H9 (cell line): ENCODE data around the gene IRAK1BP1. TPM values are rescaled to one million over a fixed set of nuclear protein-coding genes. Genes with fewer than 3 reads are reported as not detected.

Source experiments
- DNase-seq: peaks from one replicate; pipeline ENCODE4 v3.0.0-alpha.2; 2017
- H2AFZ ChIP-seq: one replicate; pipeline ENCODE4 v1.6.1; 2013; ENCODE audit warnings: mild to moderate bottlenecking, low read length, control low read depth, moderate library complexity
- H2AK5ac ChIP-seq: 2 replicates; pipeline ENCODE4 v1.6.1; 2013; ENCODE audit warnings: low read length, control low read depth, mixed read lengths; ENCODE audit not compliant: insufficient read length
- H2BK120ac ChIP-seq: one replicate; pipeline ENCODE4 v1.6.1; 2013; ENCODE audit warnings: low read depth, mild to moderate bottlenecking, low read length, control low read depth, inconsistent platforms; ENCODE audit not compliant: poor library complexity, severe bottlenecking
- H2BK12ac ChIP-seq: 2 replicates; pipeline ENCODE4 v1.6.1; 2013; ENCODE audit warnings: low read length, control low read depth, mixed read lengths, low read depth; ENCODE audit not compliant: insufficient read length
- H2BK15ac ChIP-seq: 2 replicates; pipeline ENCODE4 v1.6.1; 2013; ENCODE audit warnings: low read depth, low read length, control low read depth
- H2BK20ac ChIP-seq: one replicate; pipeline ENCODE4 v1.6.1; 2013; ENCODE audit warnings: low read depth, mild to moderate bottlenecking, low read length, control low read depth, inconsistent platforms; ENCODE audit not compliant: poor library complexity, severe bottlenecking
- H2BK5ac ChIP-seq: 2 replicates; pipeline ENCODE4 v1.6.1; 2013; ENCODE audit warnings: low read length, control low read depth, mixed read lengths; ENCODE audit not compliant: insufficient read length
- H3K14ac ChIP-seq: 2 replicates; pipeline ENCODE4 v1.6.1; 2013; ENCODE audit warnings: low read length, control low read depth; ENCODE audit not compliant: insufficient read depth
- H3K18ac ChIP-seq: 2 replicates; pipeline ENCODE4 v1.6.1; 2013; ENCODE audit warnings: low read depth, mild to moderate bottlenecking, mixed read lengths, low read length, control low read depth; ENCODE audit not compliant: insufficient read length
- H3K23ac ChIP-seq: 2 replicates; pipeline ENCODE4 v1.6.1; 2013; ENCODE audit warnings: low read length, control low read depth, mixed read lengths, low read depth; ENCODE audit not compliant: insufficient read length
- H3K23me2 ChIP-seq: 2 replicates; pipeline ENCODE4 v1.6.1; 2013; ENCODE audit warnings: low read depth, mild to moderate bottlenecking, mixed read lengths, low read length, control low read depth; ENCODE audit not compliant: insufficient read length, poor library complexity, severe bottlenecking
- H3K27ac ChIP-seq: 2 replicates; pipeline ENCODE4 v1.5.1; 2013; ENCODE audit warnings: low read length, control low read depth, mixed read lengths, low read depth; ENCODE audit not compliant: insufficient read length
- H3K27me3 ChIP-seq: 2 replicates; pipeline ENCODE4 v1.6.1; 2013; ENCODE audit warnings: low read length, control low read depth, inconsistent platforms; ENCODE audit not compliant: insufficient read depth
- H3K4ac ChIP-seq: 2 replicates; pipeline ENCODE4 v1.6.1; 2013; ENCODE audit warnings: low read depth, mild to moderate bottlenecking, control low read depth, inconsistent platforms, low read length, moderate library complexity
- H3K4me1 ChIP-seq: 2 replicates; pipeline ENCODE4 v1.6.1; 2013; ENCODE audit warnings: low read length, control low read depth, inconsistent platforms; ENCODE audit not compliant: insufficient read depth
- H3K4me2 ChIP-seq: 2 replicates; pipeline ENCODE4 v1.6.1; 2013; ENCODE audit warnings: low read length, control low read depth, mixed read lengths; ENCODE audit not compliant: insufficient read length, insufficient read depth
- H3K56ac ChIP-seq: 2 replicates; pipeline ENCODE4 v1.6.1; 2013; ENCODE audit warnings: low read depth, mild to moderate bottlenecking, mixed read lengths, low read length, control low read depth; ENCODE audit not compliant: insufficient read length
- H3K79me1 ChIP-seq: 2 replicates; pipeline ENCODE4 v1.6.1; 2013; ENCODE audit warnings: low read depth, mild to moderate bottlenecking, moderate library complexity, low read length, control low read depth, inconsistent platforms; ENCODE audit not compliant: insufficient read depth, poor library complexity, severe bottlenecking
- H3K79me2 ChIP-seq: 2 replicates; pipeline ENCODE4 v1.6.1; 2013; ENCODE audit warnings: low read length, control low read depth, inconsistent platforms; ENCODE audit not compliant: insufficient read depth
- H3K9ac ChIP-seq: 2 replicates; pipeline ENCODE4 v1.6.1; 2013; ENCODE audit warnings: low read length, control low read depth, mixed read lengths; ENCODE audit not compliant: insufficient read length; ENCODE audit errors: extremely low read depth
- H3K9me3 ChIP-seq: one replicate; pipeline ENCODE4 v1.6.1; 2013; ENCODE audit warnings: low read depth, low read length, inconsistent platforms; ENCODE audit not compliant: control insufficient read depth
- H3T11ph ChIP-seq: one replicate; pipeline ENCODE4 v1.6.1; 2013; ENCODE audit warnings: mild to moderate bottlenecking, low read length, control low read depth, inconsistent platforms
- H4K20me1 ChIP-seq: one replicate; pipeline ENCODE4 v1.6.1; 2013; ENCODE audit not compliant: control insufficient read depth, insufficient read length, insufficient read depth
- H4K5ac ChIP-seq: 2 replicates; pipeline ENCODE4 v1.6.1; 2013; ENCODE audit warnings: low read depth, mild to moderate bottlenecking, mixed read lengths, low read length, control low read depth; ENCODE audit not compliant: insufficient read length
- H4K8ac ChIP-seq: replicated peaks from 2 replicates; pipeline ENCODE4 v1.6.1; 2013; ENCODE audit warnings: low read length, control low read depth, mixed read lengths, low read depth; ENCODE audit not compliant: insufficient read length
- H4K91ac ChIP-seq: 2 replicates; pipeline ENCODE4 v1.6.1; 2013; ENCODE audit warnings: low read depth, mild to moderate bottlenecking, moderate library complexity, mixed read lengths, low read length, control low read depth; ENCODE audit not compliant: insufficient read length
- H3K27ac Mint-ChIP-seq, 3 experiments: 2 replicates in 2 of 3; 3 replicates in 1 of 3; pipeline ENCODE4 v1.8.0; 2020 to 2021; ENCODE audit warnings: mixed read lengths in 3 of 3, mild to moderate bottlenecking in 1 of 3, moderate library complexity in 1 of 3
- H3K27me3 Mint-ChIP-seq: 2 replicates; pipeline ENCODE4 v1.8.0; 2021; ENCODE audit warnings: low read depth, mild to moderate bottlenecking, moderate library complexity, mixed read lengths
- H3K36me3 Mint-ChIP-seq, 3 experiments: 2 replicates in 2 of 3; 3 replicates in 1 of 3; pipeline ENCODE4 v1.8.0; 2020 to 2021; ENCODE audit warnings: low read depth in 3 of 3, mixed read lengths in 3 of 3; ENCODE audit not compliant: insufficient read depth in 1 of 3
- H3K4me1 Mint-ChIP-seq, 2 experiments: 2 replicates each; pipeline ENCODE4 v1.8.0; 2020; ENCODE audit warnings: mixed read lengths in 2 of 2
- H3K4me3 Mint-ChIP-seq, 2 experiments: 2 replicates in 1 of 2; 3 replicates in 1 of 2; pipeline ENCODE4 v1.8.0; 2020 to 2021; ENCODE audit warnings: mild to moderate bottlenecking in 2 of 2, mixed read lengths in 2 of 2, moderate library complexity in 1 of 2
- H3K9me3 Mint-ChIP-seq, 2 experiments: 2 replicates in 1 of 2; 3 replicates in 1 of 2; pipeline ENCODE4 v1.8.0; 2020; ENCODE audit warnings: mild to moderate bottlenecking in 2 of 2, mixed read lengths in 2 of 2, moderate library complexity in 1 of 2
- CTCF ChIP-seq: fragments of 200-600 bp; sonication (generic); conservative IDR thresholded peaks from 3 replicates; pipeline ENCODE4 v1.8.0; 2021; ENCODE audit warnings: antibody characterized with exemption, mild to moderate bottlenecking
- WGBS: extraction: QIAGEN DNeasy Blood & Tissue Kit; methylation state at CpG from one replicate; pipeline ENCODE4 v1.1.7; 2013; ENCODE audit warnings: missing lambda C conversion rate, low lambda C conversion rate, mixed read lengths; ENCODE audit not compliant: insufficient read length; ENCODE audit errors: extremely low coverage; 5-methylcytosine and 5-hydroxymethylcytosine counted together
- total RNA-seq: library from RNA; stranded (reverse); gene quantifications from 2 replicates; pipeline ENCODE4 v1.2.1, GENCODE V29; 2021

Gene IRAK1BP1
- total RNA-seq, 1 experiment from 2014 or later: 3.8 TPM

- H3K27me3 ChIP-seq: no peaks in the 10 kb centered on the region
- no peaks in the 10 kb centered on the region for H3K23me2 ChIP-seq
- H3K4me3 Mint-ChIP-seq: no peak overlapping the region
- H2AK5ac ChIP-seq: no peak overlapping the region
- H3K27me3 Mint-ChIP-seq: no peaks in the 10 kb centered on the region
- H3K27ac ChIP-seq: no peak overlapping the region
- H4K20me1 ChIP-seq: no peaks in the 10 kb centered on the region
- H3K9me3 ChIP-seq: no peaks in the 10 kb centered on the region
- H2BK5ac ChIP-seq: no peak overlapping the region
- no peak overlapping the region for H3K27ac Mint-ChIP-seq
- H3K23ac ChIP-seq: no peak overlapping the region
- H2AFZ ChIP-seq: no peak overlapping the region
- no peak overlapping the region for H3K14ac ChIP-seq
- WGBS: no CpG with 5 or more reads among the region's 1 CpG
- H4K8ac ChIP-seq: no peak overlapping the region
- no peak overlapping the region for H3K56ac ChIP-seq
- H3T11ph ChIP-seq: no peak overlapping the region
- no peak overlapping the region for H3K4ac ChIP-seq
- H3K4me2 ChIP-seq: no peak overlapping the region
- H2BK12ac ChIP-seq: no peak overlapping the region
- no peak for TF ChIP-seq CTCF
- H3K18ac ChIP-seq: no peak overlapping the region
- H3K4me1 ChIP-seq: no peaks in the 10 kb centered on the region; the same call in 1 of the 2 replicates
- H2BK120ac ChIP-seq: no peak overlapping the region
- DNase-seq: no peak
- no peaks in the 10 kb centered on the region for H3K79me2 ChIP-seq
- H3K9me3 Mint-ChIP-seq: no peaks in the 10 kb centered on the region; a peak in 1 of 5 replicates
- peaks cover 0 to 5% (median 0%) of the 10 kb centered on the region in 3 experiments; a peak in 1 of 7 replicates for H3K36me3 Mint-ChIP-seq
- peaks cover 20 to 23% of the 10 kb centered on the region in 2 experiments for H3K4me1 Mint-ChIP-seq
- H2BK15ac ChIP-seq: no peak overlapping the region
- no peak overlapping the region for H2BK20ac ChIP-seq
- no peak overlapping the region for H3K9ac ChIP-seq
- no peaks in the 10 kb centered on the region for H3K79me1 ChIP-seq
- H4K91ac ChIP-seq: no peak overlapping the region
- no peak overlapping the region for H4K5ac ChIP-seq
Measured at GRCh38 chr6:78845567-78845966, 21.8 kb upstream of the IRAK1BP1 start.
